OCI-LY3 (cell line): ENCODE measurements around the gene TTC39B.

Source experiments
- CTCF ChIP-seq: fragments of 200-600, 300-600 bp; sonication (generic); IDR thresholded peaks from 2 replicates; pipeline ENCODE4 v1.5.1; 2014; ENCODE audit warnings: antibody characterized with exemption, low read length, low read depth
- EZH2phosphoT487 ChIP-seq: fragments of 200-600 bp; shearing (Covaris generic); IDR thresholded peaks from 2 replicates; pipeline ENCODE4 v1.6.1; 2018; ENCODE audit warnings: antibody characterized with exemption, mixed run types, low read depth

- TF ChIP-seq CTCF (no peak), EZH2phosphoT487 (no peak)
Observed at GRCh38 chr9:15180124-15180523, 126.9 kb downstream of the TTC39B start.
